Ovary (tissue), 9 donors: ENCODE results near the gene OR2AT4. TPM values are rescaled to one million over a fixed set of nuclear protein-coding genes. Genes with fewer than 3 reads are reported as not detected.

Experiments used
- DNase-seq, 5 donors: peaks; one replicate each; pipeline ENCODE4 v3.0.0-alpha.2; 2019 to 2020
- H3K27ac ChIP-seq, 2 donors: fragments of 200-600 bp; one replicate each; pipeline versions ENCODE4 v1.5.1 to v1.8.0; 2019 to 2022
- H3K27me3 ChIP-seq: fragments of 200-600 bp; one replicate; pipeline ENCODE4 v1.8.0; 2022
- H3K36me3 ChIP-seq: fragments of 200-600 bp; sonication (generic); one replicate; pipeline ENCODE4 v1.5.1; 2019
- H3K4me1 ChIP-seq: one replicate; pipeline ENCODE4 v1.8.1; 2013; ENCODE audit warnings: mild to moderate bottlenecking, moderate library complexity; ENCODE audit not compliant: insufficient read depth
- H3K4me3 ChIP-seq: fragments of 200-600 bp; sonication (generic); one replicate; pipeline ENCODE4 v1.5.1; 2017
- H3K9me3 ChIP-seq, 2 donors: fragments of 200-600 bp in 1 of 2; sonication (generic) in 1 of 2; one replicate each; pipeline versions ENCODE4 v1.5.1 to v1.8.1; 2013 to 2019; ENCODE audit warnings: mild to moderate bottlenecking in 1 of 2, moderate library complexity in 1 of 2
- EP300 ChIP-seq: sonication (generic); formaldehyde crosslinking; IDR thresholded peaks from one replicate; pipeline ENCODE4 v1.6.1; 2017; ENCODE audit warnings: antibody characterized with exemption
- POLR2A ChIP-seq: fragments of 450-650 bp; IDR thresholded peaks from one replicate; pipeline ENCODE4 v1.6.1; 2017; ENCODE audit warnings: antibody characterized with exemption, mild to moderate bottlenecking, moderate library complexity
- WGBS, 3 donors: extraction: QIAGEN DNeasy Blood & Tissue Kit in 1 of 3; methylation state at CpG; one replicate each; pipeline versions ENCODE4 v1.1.5 to v1.1.7; 2013 to 2017; 5-methylcytosine and 5-hydroxymethylcytosine counted together
- intact Hi-C, 4 donors: fragments of 100-400 bp; cut with DNase I; formaldehyde crosslinking; loops; one replicate each; pipeline versions ENCODE4 v1.11.0 to v1.15.1; 2022 to 2023
- polyA plus RNA-seq, 2 donors: library from polyadenylated mRNA; stranded (reverse); fragments of 200-250 nt in 1 of 2; fragments of 350-450 nt in 1 of 2; fragmentation: Illumina TruSeq in 1 of 2; extraction: RNeasy Lipid Tissue Mini Kit (QIAGEN cat#74804) in 1 of 2; gene quantifications; one replicate each; pipeline ENCODE4 v1.2.3, GENCODE V29; 2013 to 2014
- total RNA-seq, 7 donors: library from RNA; depleted of rRNA in 2 of 7; stranded (reverse); fragments of >200 nt in 2 of 7; fragmentation: NEBNext Ultra II Directional in 3 of 7; extraction: Animal tissue kit (Norgen Biotek cat#: 25700) in 3 of 7; gene quantifications; one replicate each; pipeline versions ENCODE4 v1.1.0 to v1.2.4, GENCODE V29; 2016 to 2023
- TF ChIP-seq, protein P1 (sequence below), 3 donors: fragments of 450-650 bp in 2 of 3; fragments of 200-600 bp in 1 of 3; IDR thresholded peaks; one replicate each; pipeline versions ENCODE4 v1.5.1 to v1.8.0; 2016 to 2022; ENCODE audit warnings: antibody characterized with exemption in 3 of 3, mild to moderate bottlenecking in 1 of 3
- donor health status: DM: no; HTN: no; CAD: no; lungs with moderate emphysema.
- donor health status: DM: no; HTN: no; CAD: no.
- donor health status: Bipolar disorder and iron deficiency.
- donor health status: DM: yes; HTN: yes; CAD: no.
- donor health status: DM: no; HTN: no; CAD: no.
- donor health status: DM: yes; HTN: yes; CAD: no.

OR2AT4 gene
- total and polyA plus RNA-seq, 9 donors, result 0.02 TPM; not detected in 8

DNA sequence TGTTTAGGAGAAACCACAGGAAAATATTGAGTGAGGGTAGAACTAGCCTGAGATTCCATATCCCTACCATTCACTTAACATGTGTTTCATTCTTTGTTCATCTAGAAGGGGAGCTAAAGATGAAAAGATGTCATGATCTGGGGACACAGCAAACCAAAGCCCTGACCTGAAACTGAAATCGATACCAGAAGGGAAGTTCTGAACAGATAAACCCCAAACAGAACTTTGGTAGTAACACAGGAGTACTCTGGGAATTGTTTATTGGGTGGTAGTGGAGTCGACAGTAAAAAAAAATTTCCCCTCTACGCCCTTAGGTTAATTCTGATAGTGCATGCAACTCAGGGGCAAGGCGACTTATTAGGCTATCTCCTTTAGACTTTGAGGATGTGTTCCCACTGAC lies 27.2 kb downstream of the OR2AT4 start:
- DNase-seq, result no peak
- Histone ChIP-seq H3K9me3 (no peaks in the 10 kb centered on the region), H3K4me3 (no peak overlapping the region), H3K4me1 (no peaks in the 10 kb centered on the region), H3K27ac (no peak overlapping the region), H3K27me3 (no peaks in the 10 kb centered on the region), H3K36me3 (no peaks in the 10 kb centered on the region)
- WGBS, 3 donors, result 55 to 70% (median 61%) methylated on average over 4 of the region's 4 CpGs
- TF ChIP-seq, protein P1, sequence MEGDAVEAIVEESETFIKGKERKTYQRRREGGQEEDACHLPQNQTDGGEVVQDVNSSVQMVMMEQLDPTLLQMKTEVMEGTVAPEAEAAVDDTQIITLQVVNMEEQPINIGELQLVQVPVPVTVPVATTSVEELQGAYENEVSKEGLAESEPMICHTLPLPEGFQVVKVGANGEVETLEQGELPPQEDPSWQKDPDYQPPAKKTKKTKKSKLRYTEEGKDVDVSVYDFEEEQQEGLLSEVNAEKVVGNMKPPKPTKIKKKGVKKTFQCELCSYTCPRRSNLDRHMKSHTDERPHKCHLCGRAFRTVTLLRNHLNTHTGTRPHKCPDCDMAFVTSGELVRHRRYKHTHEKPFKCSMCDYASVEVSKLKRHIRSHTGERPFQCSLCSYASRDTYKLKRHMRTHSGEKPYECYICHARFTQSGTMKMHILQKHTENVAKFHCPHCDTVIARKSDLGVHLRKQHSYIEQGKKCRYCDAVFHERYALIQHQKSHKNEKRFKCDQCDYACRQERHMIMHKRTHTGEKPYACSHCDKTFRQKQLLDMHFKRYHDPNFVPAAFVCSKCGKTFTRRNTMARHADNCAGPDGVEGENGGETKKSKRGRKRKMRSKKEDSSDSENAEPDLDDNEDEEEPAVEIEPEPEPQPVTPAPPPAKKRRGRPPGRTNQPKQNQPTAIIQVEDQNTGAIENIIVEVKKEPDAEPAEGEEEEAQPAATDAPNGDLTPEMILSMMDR (IDR thresholded peaks at IDR 0.05), result no peak
- TF ChIP-seq EP300 (no peak), POLR2A (no peak)
- intact Hi-C loops, result no loop called here

DNA sequence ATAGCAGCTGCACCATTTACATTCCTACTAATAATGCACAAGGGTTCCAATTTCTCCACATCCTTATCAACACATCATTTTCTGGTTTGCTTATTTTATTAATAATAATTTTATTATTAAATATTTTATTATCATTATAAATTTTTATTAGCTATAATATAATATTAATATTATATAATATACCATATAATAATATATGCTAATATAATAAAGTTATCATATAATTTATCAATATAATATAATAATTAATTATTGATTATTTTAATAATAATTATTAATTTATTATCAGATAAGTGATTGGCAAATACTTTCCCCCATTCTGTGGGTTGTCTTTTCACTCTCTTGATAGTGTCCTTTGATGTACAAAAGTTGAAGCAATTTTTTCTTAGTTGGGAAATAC lies 27.7 kb downstream of the OR2AT4 start:
- Histone ChIP-seq H3K27ac (no peak overlapping the region), H3K4me1 (no peaks in the 10 kb centered on the region), H3K9me3 (no peaks in the 10 kb centered on the region), H3K4me3 (no peak overlapping the region), H3K36me3 (no peaks in the 10 kb centered on the region), H3K27me3 (no peaks in the 10 kb centered on the region)
- intact Hi-C loops, result no loop called here
- TF ChIP-seq, protein P1 (IDR thresholded peaks at IDR 0.05), result no peak
- TF ChIP-seq EP300 (no peak), POLR2A (no peak)
- DNase-seq, result no peak

DNA sequence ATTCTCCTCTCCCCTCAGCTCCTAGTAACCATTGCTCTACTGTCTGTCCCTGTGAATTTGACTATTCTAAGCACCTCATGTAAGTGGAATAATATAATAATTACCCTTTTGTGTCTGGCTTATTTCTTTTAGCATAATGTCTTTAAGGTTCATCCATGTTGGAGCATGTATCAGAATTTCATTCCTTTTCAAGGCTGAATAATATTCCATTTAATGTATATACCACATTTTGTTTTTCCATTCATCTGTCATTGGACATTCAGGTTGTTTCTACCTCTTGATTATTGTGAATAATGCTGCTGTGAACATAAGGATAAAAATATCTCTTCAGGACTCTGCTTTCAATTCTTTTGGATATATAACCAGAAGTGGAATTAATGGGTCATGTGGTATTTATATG lies 28.1 kb downstream of the OR2AT4 start:
- Histone ChIP-seq H3K27ac (no peak overlapping the region), H3K9me3 (no peaks in the 10 kb centered on the region), H3K36me3 (no peaks in the 10 kb centered on the region), H3K27me3 (no peaks in the 10 kb centered on the region), H3K4me3 (no peak overlapping the region), H3K4me1 (no peaks in the 10 kb centered on the region)
- no peak for DNase-seq
- TF ChIP-seq, protein P1 (IDR thresholded peaks at IDR 0.05), result no peak
- TF ChIP-seq EP300 (no peak), POLR2A (no peak)
- intact Hi-C loops, result no loop called here

DNA sequence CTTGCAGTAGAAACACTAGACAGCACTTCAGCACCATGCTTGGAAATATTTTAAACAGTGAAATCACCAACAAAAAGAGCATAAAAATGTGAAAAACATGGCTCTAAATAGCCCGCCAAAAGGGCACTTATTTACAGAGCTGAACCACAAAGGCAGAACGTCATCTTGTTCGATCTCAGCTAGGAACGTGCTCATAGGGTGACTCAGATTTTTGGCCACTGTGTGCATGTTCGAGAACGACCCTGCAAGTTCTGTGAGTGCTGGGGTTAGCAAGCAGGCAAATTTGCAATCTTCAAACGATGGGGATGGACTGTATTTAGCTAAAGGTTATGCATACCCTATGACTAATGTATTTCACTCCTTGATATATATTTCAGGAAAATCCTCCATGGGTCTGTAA lies 30.6 kb downstream of the OR2AT4 start:
- Histone ChIP-seq H3K9me3 (no peaks in the 10 kb centered on the region), H3K27ac (no peak overlapping the region), H3K4me1 (no peaks in the 10 kb centered on the region), H3K4me3 (no peak overlapping the region), H3K36me3 (no peaks in the 10 kb centered on the region), H3K27me3 (no peaks in the 10 kb centered on the region)
- DNase-seq, result no peak
- intact Hi-C loops, result no loop called here
- 73 to 75% (median 75%) methylated on average over 7 of the region's 7 CpGs for WGBS, 3 donors
- TF ChIP-seq, protein P1 (IDR thresholded peaks at IDR 0.05), result no peak
- TF ChIP-seq EP300 (no peak), POLR2A (no peak)
